Lower leg skin (tissue), 4 donors: ENCODE results near the gene MECR. TPM values are rescaled to one million over a fixed set of nuclear protein-coding genes. Genes with fewer than 3 reads are reported as not detected.

Experiments
- DNase-seq, 2 donors: peaks; one replicate each; pipeline ENCODE4 v3.0.0-alpha.2; 2019; ENCODE audit warnings: low spot score in 2 of 2
- H3K4me3 ChIP-seq: fragments of 200-600 bp; sonication (generic); 2 replicates; pipeline ENCODE4 v1.5.1; 2017; ENCODE audit warnings: mild to moderate bottlenecking, low read depth; ENCODE audit not compliant: poor library complexity, severe bottlenecking
- POLR2A ChIP-seq, 2 donors: fragments of 450-650 bp; IDR thresholded peaks; one replicate each; pipeline ENCODE4 v1.6.1; 2016 to 2017; ENCODE audit warnings: antibody characterized with exemption in 2 of 2, mild to moderate bottlenecking in 1 of 2, moderate library complexity in 1 of 2
- WGBS, 2 donors: methylation state at CpG; one replicate each; pipeline ENCODE4 v1.1.5; 2018; 5-methylcytosine and 5-hydroxymethylcytosine counted together
- intact Hi-C: fragments of 100-400 bp; cut with DNase I; formaldehyde crosslinking; loops from one replicate; pipeline ENCODE4 v1.15.0; 2023; ENCODE audit warnings: low total_unique reads
- total RNA-seq, 4 donors: library from RNA; depleted of rRNA; stranded (reverse); fragments of >200 nt; gene quantifications; one replicate each; pipeline ENCODE4 v1.1.0, GENCODE V29; 2016
- TF ChIP-seq, protein P1 (sequence below), 3 donors: fragments of 450-650 bp; IDR thresholded peaks; one replicate each; pipeline ENCODE4 v1.5.1; 2016; ENCODE audit warnings: antibody characterized with exemption in 3 of 3, mild to moderate bottlenecking in 3 of 3, moderate library complexity in 2 of 3

The MECR gene
- total RNA-seq, 4 donors from 2014 or later, result 23.2 to 28.3 (median 25.3) TPM

DNA sequence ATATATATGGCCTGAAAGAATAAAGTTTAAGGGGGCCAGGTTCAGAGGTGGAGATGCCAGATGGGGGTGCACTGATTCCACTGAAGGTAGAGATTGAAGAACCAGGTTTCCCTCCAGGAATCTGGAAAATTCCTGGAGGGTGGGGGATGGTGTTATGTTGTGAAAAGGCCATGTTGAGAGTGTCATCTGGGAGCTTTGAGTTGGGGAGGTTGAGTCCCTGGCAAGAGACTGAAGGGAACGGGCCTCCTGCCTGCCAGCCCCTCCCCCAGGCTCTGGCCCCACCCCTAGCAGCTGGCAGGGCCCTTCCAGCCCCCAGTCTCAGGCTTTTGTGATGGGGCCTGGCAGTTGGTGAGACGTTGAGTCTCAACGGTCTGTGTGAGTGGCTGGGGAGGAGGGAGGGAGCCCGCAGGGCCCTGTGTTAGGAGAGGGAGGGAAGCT lies 9.7 kb upstream of the MECR start:
- H3K4me3 ChIP-seq, result no peak overlapping the region
- no peak for DNase-seq
- intact Hi-C loops, result loop anchor here (10.0 kb wide), 1 partner anchor 464 kb away; no protein-coding TSS in a partner anchor
- WGBS, 2 donors, result 64 to 66% methylated on average over 4 of the region's 4 CpGs
- no peak for TF ChIP-seq POLR2A (IDR thresholded peaks at IDR 0.05)

DNA sequence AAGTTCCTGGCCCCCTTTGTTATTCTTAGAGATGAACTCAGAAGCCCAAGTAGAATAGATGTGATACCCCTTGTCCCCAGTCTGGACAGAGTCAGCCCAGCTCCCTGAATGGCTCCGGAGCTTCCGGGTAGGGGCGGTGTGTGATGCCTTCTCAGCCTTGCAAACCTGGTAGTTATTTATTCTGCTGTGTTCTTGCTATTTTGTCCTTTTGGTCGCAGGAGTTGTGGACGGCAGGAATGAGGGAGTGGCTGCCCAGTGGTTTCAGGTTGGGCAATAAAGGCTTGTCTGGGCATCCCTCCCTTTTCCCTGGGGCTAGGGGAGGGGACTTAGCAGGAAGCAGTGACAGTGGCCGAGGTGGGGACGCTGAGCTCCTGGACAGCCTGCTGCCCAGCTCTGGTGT lies 8.4 kb upstream of the MECR start:
- no peak for TF ChIP-seq POLR2A (IDR thresholded peaks at IDR 0.05)
- TF ChIP-seq, protein P1, sequence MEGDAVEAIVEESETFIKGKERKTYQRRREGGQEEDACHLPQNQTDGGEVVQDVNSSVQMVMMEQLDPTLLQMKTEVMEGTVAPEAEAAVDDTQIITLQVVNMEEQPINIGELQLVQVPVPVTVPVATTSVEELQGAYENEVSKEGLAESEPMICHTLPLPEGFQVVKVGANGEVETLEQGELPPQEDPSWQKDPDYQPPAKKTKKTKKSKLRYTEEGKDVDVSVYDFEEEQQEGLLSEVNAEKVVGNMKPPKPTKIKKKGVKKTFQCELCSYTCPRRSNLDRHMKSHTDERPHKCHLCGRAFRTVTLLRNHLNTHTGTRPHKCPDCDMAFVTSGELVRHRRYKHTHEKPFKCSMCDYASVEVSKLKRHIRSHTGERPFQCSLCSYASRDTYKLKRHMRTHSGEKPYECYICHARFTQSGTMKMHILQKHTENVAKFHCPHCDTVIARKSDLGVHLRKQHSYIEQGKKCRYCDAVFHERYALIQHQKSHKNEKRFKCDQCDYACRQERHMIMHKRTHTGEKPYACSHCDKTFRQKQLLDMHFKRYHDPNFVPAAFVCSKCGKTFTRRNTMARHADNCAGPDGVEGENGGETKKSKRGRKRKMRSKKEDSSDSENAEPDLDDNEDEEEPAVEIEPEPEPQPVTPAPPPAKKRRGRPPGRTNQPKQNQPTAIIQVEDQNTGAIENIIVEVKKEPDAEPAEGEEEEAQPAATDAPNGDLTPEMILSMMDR (IDR thresholded peaks at IDR 0.05), result no peak
- H3K4me3 ChIP-seq, result no peak overlapping the region
- WGBS, 2 donors, result 43 to 48% methylated on average over 7 of the region's 7 CpGs
- intact Hi-C loops, result loop anchor here (5.0 kb wide), 2 partner anchors 1473 to 1613 kb away; no protein-coding TSS in a partner anchor
- peak in 1 of 2 donors; percentile 28 for DNase-seq

DNA sequence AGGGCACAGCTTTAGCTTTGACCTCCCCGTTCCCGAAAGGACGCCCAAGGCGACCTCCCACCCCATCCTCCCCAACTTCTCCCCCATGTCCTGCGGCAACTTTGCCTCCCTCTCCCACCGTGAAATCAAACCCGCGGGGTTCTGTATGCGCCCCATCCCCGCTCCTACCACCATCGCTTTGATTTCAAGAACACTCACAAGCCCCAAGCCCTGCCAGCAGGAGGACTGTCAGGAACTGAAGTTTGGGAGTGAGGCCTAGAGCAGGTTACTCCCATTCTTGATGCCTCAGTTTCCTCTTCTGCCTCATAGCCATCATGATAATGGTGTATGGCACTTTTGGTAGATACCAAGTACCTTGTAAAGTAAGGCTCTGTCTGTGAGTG lies 7.9 kb upstream of the MECR start:
- TF ChIP-seq POLR2A (IDR thresholded peaks at IDR 0.05), result no peak
- TF ChIP-seq, protein P1 (IDR thresholded peaks at IDR 0.05), result no peak
- 47 to 51% methylated on average over 11 of the region's 11 CpGs for WGBS, 2 donors
- DNase-seq, result no peak
- H3K4me3 ChIP-seq, result no peak overlapping the region
- intact Hi-C loops, result loop anchor here (5.0 kb wide), 2 partner anchors 1474 to 1614 kb away; no protein-coding TSS in a partner anchor

GRCh38 chr1:29237852-29238619 lies 7.3 kb upstream of the MECR start:
- TF ChIP-seq, protein P1 (IDR thresholded peaks at IDR 0.05), result no peak
- TF ChIP-seq POLR2A (IDR thresholded peaks at IDR 0.05), result no peak
- 3% methylated on average over 24 to 34 of the region's 93 CpGs for WGBS, 2 donors
- peak overlapping the region; percentile 17 for H3K4me3 ChIP-seq
- DNase-seq, result peak; percentile 22 to 93
- intact Hi-C loops, result loop anchor here (5.0 kb wide), 2 partner anchors 1474 to 1614 kb away; no protein-coding TSS in a partner anchor

GRCh38 chr1:29237129-29237821 lies 6.5 kb upstream of the MECR start:
- TF ChIP-seq POLR2A (IDR thresholded peaks at IDR 0.05), result no peak
- DNase-seq, result peak; percentile 21 to 89
- peak overlapping the region; percentile 47 for H3K4me3 ChIP-seq
- intact Hi-C loops, result loop anchor here (5.0 kb wide), 2 partner anchors 1475 to 1615 kb away; no protein-coding TSS in a partner anchor
- 0 to 1% methylated on average over 36 to 55 of the region's 79 CpGs for WGBS, 2 donors

DNA sequence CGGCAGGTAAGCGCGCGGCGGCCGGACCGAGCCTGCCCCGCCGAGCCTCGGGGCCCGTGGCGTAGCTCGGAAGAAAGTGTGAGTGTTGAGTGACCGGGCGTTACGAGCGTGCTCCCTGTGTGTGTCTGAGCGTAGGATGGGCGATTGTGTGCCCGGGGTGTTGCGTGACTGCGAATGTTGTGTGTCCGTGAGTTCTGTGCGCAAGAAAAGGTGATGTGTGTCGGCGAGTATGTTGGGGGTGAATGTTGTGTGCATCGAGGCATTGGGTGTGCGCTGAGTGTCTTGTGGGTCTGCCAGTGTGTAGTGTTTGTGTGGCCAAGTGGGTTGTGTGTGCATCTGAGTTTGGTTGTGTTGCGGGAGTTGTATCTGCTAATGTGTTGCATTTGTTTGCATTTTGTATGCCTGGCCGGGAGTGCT lies 6.0 kb upstream of the MECR start:
- no peak for TF ChIP-seq POLR2A (IDR thresholded peaks at IDR 0.05)
- TF ChIP-seq, protein P1 (IDR thresholded peaks at IDR 0.05), result no peak
- intact Hi-C loops, result loop anchor here (5.0 kb wide), 2 partner anchors 1476 to 1616 kb away; no protein-coding TSS in a partner anchor
- H3K4me3 ChIP-seq, result peak overlapping the region; percentile 47
- no peak for DNase-seq
- WGBS, 2 donors, result 1 to 2% methylated on average over 17 to 29 of the region's 30 CpGs
